Measurements from ENCODE around the gene MTCH1.
"Not testable (repeated sequence)": the region's sequence is repeated elsewhere in the genome, so short reads cannot be mapped to it uniquely, and the experiment has no call there.

MTCH1 gene

GRCh38 chr6:36947570-36948351 is 38.2 kb downstream of the MTCH1 start:
- peak; percentile 69 for DNase-seq

GRCh38 chr6:36946526-36946925 is 39.5 kb downstream of the MTCH1 start:
- DNase-seq, result no peak

GRCh38 chr6:36945301-36945700 is 40.7 kb downstream of the MTCH1 start:
- no peak for DNase-seq

GRCh38 chr6:36944650-36945049 is 41.3 kb downstream of the MTCH1 start:
- DNase-seq, result no peak

- not testable (repeated sequence) for DNase-seq
Observed at GRCh38 chr6:36942329-36942728, 43.7 kb downstream of the MTCH1 start.

- not testable (repeated sequence) for DNase-seq
Observed at GRCh38 chr6:36941561-36941960, 44.4 kb downstream of the MTCH1 start.

- DNase-seq, result no peak
Observed at GRCh38 chr6:36940027-36940426, 46.0 kb downstream of the MTCH1 start.

- not testable (repeated sequence) for DNase-seq
Observed at GRCh38 chr6:36939005-36939404, 47.0 kb downstream of the MTCH1 start.

GRCh38 chr6:36938536-36938935 is 47.5 kb downstream of the MTCH1 start:
- no peak for DNase-seq

GRCh38 chr6:36937896-36938295 is 48.1 kb downstream of the MTCH1 start:
- no peak for DNase-seq

GRCh38 chr6:36936824-36937223 is 49.2 kb downstream of the MTCH1 start:
- DNase-seq, result no peak

GRCh38 chr6:36934901-36935300 is 51.1 kb downstream of the MTCH1 start:
- no peak for DNase-seq

GRCh38 chr6:36933519-36933918 is 52.5 kb downstream of the MTCH1 start:
- DNase-seq, result no peak

- DNase-seq, result no peak
Observed at GRCh38 chr6:36933102-36933501, 52.9 kb downstream of the MTCH1 start.

GRCh38 chr6:36930483-36930882 is 55.5 kb downstream of the MTCH1 start:
- no peak for DNase-seq

- no peak for DNase-seq
Observed at GRCh38 chr6:36929607-36930006, 56.4 kb downstream of the MTCH1 start.

GRCh38 chr6:36929152-36929551 is 56.8 kb downstream of the MTCH1 start:
- no peak for DNase-seq

GRCh38 chr6:36928547-36928918 is 57.5 kb downstream of the MTCH1 start:
- DNase-seq, result no peak

- DNase-seq, result no peak
Observed at GRCh38 chr6:36927691-36928546, 58.1 kb downstream of the MTCH1 start.

GRCh38 chr6:36926708-36927513 is 59.1 kb downstream of the MTCH1 start:
- DNase-seq, result no peak

- no peak for DNase-seq
Observed at GRCh38 chr6:36925809-36926208, 60.2 kb downstream of the MTCH1 start.

- DNase-seq, result no peak
Observed at GRCh38 chr6:36924778-36925374, 61.1 kb downstream of the MTCH1 start.

- DNase-seq, result no peak
Observed at GRCh38 chr6:36924131-36924530, 61.9 kb downstream of the MTCH1 start.

Data from CD4-positive, alpha-beta T cell treated with Interleukin-6 for 4 hours (primary cell).